T-helper 2 cell treated with Interferon-gamma antibody and Interleukin-4, amounts not matched to agents 5 μg/mL and 100 μg/mL, for 36 hours (primary cell): ENCODE results near the gene NIN.

Experiments
- DNase-seq: peaks from one replicate; pipeline ENCODE4 v3.0.0; 2021; ENCODE audit warnings: low spot score
- H3K27ac Mint-ChIP-seq: one replicate; pipeline ENCODE4 v1.8.0; 2021; ENCODE audit warnings: mild to moderate bottlenecking, mixed read lengths
- H3K27me3 Mint-ChIP-seq: one replicate; pipeline ENCODE4 v1.8.0; 2021; ENCODE audit warnings: low read depth, mixed read lengths
- H3K36me3 Mint-ChIP-seq: one replicate; pipeline ENCODE4 v1.8.0; 2021; ENCODE audit warnings: low read depth, mixed read lengths
- H3K4me1 Mint-ChIP-seq: one replicate; pipeline ENCODE4 v1.8.0; 2021; ENCODE audit warnings: low read depth, mixed read lengths
- H3K4me3 Mint-ChIP-seq: one replicate; pipeline ENCODE4 v1.8.0; 2022; ENCODE audit warnings: mild to moderate bottlenecking, moderate library complexity, mixed read lengths
- H3K9me3 Mint-ChIP-seq: one replicate; pipeline ENCODE4 v1.8.0; 2021; ENCODE audit warnings: mixed read lengths

Gene NIN

DNA sequence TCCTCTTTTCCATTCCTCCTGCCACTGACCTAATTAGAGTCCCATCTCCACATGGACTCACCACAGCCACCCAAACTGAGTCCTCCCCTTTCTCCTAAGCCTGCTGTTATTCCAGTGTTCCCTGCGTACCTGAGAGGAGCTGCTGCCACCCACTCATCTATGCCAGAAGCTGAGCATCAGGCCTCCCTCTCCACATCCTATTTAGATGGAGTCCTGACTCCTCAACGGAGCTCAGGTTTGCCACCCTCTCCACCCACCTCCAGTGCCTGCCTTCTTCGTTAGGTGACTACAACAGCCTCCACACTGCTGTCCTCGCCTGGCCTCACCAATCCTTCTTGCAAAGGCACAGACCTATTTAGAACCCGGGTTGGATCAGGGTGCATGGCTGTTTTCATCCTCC lies 25.7 kb upstream of the NIN start:
- Mint-ChIP-seq H3K36me3 (no peaks in the 10 kb centered on the region), H3K4me1 (peaks cover 16% of the 10 kb centered on the region), H3K27ac (no peak overlapping the region), H3K4me3 (no peak overlapping the region), H3K9me3 (no peaks in the 10 kb centered on the region), H3K27me3 (peaks cover 5% of the 10 kb centered on the region)
- DNase-seq: no peak

GRCh38 chr14:50855558-50855957 lies 24.6 kb upstream of the NIN start:
- Mint-ChIP-seq H3K4me3 (no peak overlapping the region), H3K27me3 (peaks cover 2% of the 10 kb centered on the region), H3K4me1 (peaks cover 16% of the 10 kb centered on the region), H3K27ac (no peak overlapping the region), H3K36me3 (no peaks in the 10 kb centered on the region), H3K9me3 (no peaks in the 10 kb centered on the region)
- DNase-seq: no peak

- H3K4me1 Mint-ChIP-seq: peaks cover 9% of the 10 kb centered on the region
- no peak overlapping the region for H3K4me3 Mint-ChIP-seq
- no peaks in the 10 kb centered on the region for H3K36me3 Mint-ChIP-seq
- no peaks in the 10 kb centered on the region for H3K9me3 Mint-ChIP-seq
- DNase-seq: no peak
- H3K27me3 Mint-ChIP-seq: peaks cover 2% of the 10 kb centered on the region
- no peak overlapping the region for H3K27ac Mint-ChIP-seq
These were observed 23.6 kb upstream of the NIN start for GRCh38 chr14:50854521-50854920.

DNA sequence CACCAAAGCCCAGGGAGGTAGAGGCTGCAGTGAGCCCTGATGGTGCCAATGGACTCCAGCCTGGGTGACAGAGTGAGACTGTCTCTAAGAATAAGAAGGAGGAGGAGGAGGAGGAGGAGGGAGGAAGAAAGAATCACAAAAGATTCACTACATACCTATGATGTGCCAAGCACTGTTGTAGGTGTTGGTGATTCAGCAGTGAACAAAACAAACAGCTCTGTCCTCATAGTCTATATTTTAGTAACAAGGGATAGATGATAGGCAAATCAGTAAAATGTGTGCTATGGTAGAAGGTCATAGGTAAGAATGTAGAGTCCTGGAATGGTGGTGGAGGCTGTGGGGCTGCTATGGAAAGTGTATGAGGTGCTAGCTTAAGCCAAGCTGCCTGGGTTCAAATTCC lies 22.9 kb upstream of the NIN start:
- H3K36me3 Mint-ChIP-seq: no peaks in the 10 kb centered on the region
- H3K9me3 Mint-ChIP-seq: no peaks in the 10 kb centered on the region
- no peak for DNase-seq
- H3K27me3 Mint-ChIP-seq: peaks cover 3% of the 10 kb centered on the region
- peaks cover 4% of the 10 kb centered on the region for H3K4me1 Mint-ChIP-seq
- no peak overlapping the region for H3K27ac Mint-ChIP-seq
- no peak overlapping the region for H3K4me3 Mint-ChIP-seq

DNA sequence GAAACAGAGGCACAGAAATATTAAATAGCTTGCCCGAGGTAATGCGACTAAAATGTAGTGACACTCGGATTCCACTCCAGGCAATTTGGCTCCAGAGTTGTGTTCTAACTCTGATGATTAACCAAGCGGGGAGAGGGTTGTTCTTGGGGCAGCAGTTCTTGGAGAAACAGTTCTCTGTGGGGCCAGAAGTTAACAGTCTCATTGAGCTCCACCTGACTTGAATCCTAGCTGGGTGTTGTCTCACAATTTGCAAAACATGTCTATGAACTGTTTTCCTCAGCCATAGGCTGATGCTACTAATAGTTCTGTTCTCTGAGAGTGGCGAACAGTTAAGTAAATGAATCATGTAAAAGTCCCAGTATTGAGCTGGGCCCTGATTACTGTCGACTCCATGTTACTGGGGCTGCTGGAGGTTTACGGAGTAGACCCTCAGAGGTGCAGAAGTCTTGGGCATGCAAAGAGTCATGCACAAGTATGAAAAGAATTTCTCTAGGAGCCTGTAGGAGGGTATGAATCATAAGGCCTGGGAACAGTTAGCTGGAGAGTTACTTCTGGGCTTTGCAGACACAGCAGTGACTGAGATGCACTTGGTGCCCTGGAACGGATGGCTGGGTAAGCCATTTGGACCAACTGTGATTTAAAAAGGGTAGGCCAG lies 15.4 kb upstream of the NIN start:
- peaks cover 14% of the 10 kb centered on the region for H3K27me3 Mint-ChIP-seq

DNA sequence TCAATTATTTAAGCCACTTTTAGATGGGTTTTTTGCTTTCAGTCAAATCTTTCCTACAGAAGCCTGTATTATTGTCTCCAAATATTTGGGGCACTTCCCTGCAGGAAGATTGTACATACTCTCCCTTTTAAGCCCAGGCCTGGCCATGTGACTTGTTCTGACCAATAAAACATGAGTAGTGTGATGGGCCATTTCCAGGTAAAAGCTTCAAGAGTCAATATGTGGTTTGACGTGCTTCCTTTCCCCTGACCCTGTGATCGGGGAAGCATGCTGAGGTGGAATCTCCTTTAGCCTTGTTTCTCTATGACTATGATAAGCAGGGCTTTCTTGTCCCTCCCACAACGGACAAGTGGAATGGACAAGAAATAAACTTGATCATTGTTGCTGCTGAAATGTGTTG lies 14.2 kb upstream of the NIN start:
- H3K27me3 Mint-ChIP-seq: peaks cover 14% of the 10 kb centered on the region
- no peak for DNase-seq
- no peak overlapping the region for H3K27ac Mint-ChIP-seq
- H3K4me1 Mint-ChIP-seq: peaks cover 5% of the 10 kb centered on the region
- no peaks in the 10 kb centered on the region for H3K36me3 Mint-ChIP-seq
- no peak overlapping the region for H3K4me3 Mint-ChIP-seq
- no peaks in the 10 kb centered on the region for H3K9me3 Mint-ChIP-seq

More for the DNA sequence above, 15.4 kb upstream of the NIN start:
- Mint-ChIP-seq H3K4me1 (peaks cover 5% of the 10 kb centered on the region), H3K27ac (no peak overlapping the region), H3K36me3 (no peaks in the 10 kb centered on the region), H3K4me3 (no peak overlapping the region), H3K9me3 (no peaks in the 10 kb centered on the region)
- no peak for DNase-seq

GRCh38 chr14:50844391-50844790 lies 13.4 kb upstream of the NIN start:
- Mint-ChIP-seq H3K4me1 (peaks cover 5% of the 10 kb centered on the region), H3K36me3 (no peaks in the 10 kb centered on the region), H3K27ac (no peak overlapping the region), H3K9me3 (no peaks in the 10 kb centered on the region), H3K27me3 (peaks cover 14% of the 10 kb centered on the region), H3K4me3 (no peak overlapping the region)
- DNase-seq: no peak

- H3K27me3 Mint-ChIP-seq: peaks cover 3% of the 10 kb centered on the region
These were observed 8.7 kb upstream of the NIN start for GRCh38 chr14:50839691-50840090.

DNA sequence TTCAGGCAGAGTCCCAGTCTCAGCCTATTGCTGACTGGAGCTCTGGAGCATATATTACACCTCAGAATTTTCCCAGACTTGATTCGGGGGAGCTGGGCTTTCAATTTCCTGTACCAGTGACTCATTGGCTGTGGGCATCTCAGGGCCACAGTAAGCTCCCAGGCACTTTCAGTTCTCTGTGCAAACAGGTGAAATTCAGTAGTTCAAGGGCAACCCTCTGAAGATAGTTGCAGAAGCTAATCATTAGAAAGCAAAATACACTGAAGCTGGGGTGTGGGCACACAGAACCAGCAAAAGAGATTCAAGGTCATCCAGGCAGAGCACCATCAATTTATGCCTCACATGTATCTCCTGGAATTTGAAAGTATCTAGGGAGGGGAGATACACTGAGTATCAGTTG lies 8.1 kb upstream of the NIN start:
- peaks cover 3% of the 10 kb centered on the region for H3K27me3 Mint-ChIP-seq
- H3K27ac Mint-ChIP-seq: no peak overlapping the region
- H3K9me3 Mint-ChIP-seq: no peaks in the 10 kb centered on the region
- no peak overlapping the region for H3K4me3 Mint-ChIP-seq
- no peak for DNase-seq
- H3K36me3 Mint-ChIP-seq: no peaks in the 10 kb centered on the region
- H3K4me1 Mint-ChIP-seq: peaks cover 18% of the 10 kb centered on the region

More at GRCh38 chr14:50839691-50840090, 8.7 kb upstream of the NIN start:
- Mint-ChIP-seq H3K9me3 (no peaks in the 10 kb centered on the region), H3K4me3 (no peak overlapping the region), H3K4me1 (peaks cover 15% of the 10 kb centered on the region), H3K27ac (no peak overlapping the region), H3K36me3 (no peaks in the 10 kb centered on the region)
- DNase-seq: no peak

DNA sequence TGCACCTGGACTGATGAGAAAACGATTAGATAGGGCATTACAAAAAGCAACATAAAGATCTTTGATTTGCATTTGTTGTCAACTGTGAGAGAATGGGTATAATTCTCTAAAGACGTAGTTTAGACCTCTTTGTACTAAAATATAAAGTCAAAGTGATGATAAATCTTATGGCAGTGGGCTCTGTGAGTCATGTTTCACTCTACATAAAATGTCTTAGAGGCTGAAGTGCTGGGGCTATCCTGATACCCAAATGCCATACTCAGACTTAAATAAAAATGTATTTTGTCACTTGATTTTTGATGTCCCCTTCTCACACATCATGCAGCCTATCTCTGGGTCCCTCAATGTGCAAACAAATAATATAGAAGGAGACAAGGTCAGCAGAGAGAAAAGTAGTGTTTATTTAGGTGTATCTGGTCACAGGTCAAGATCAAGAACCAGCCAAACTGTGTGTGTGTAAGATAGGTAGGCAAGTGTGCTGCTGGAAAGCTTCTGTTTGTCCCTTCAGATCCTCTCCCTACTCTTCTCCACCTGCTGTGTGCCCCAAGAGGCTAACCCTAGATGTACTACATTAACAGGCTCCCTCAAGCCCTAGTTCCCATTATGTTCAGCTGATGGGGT lies 7.0 kb upstream of the NIN start:
- Mint-ChIP-seq H3K36me3 (no peaks in the 10 kb centered on the region), H3K9me3 (no peaks in the 10 kb centered on the region), H3K4me3 (no peak overlapping the region), H3K27ac (no peak overlapping the region), H3K27me3 (peaks cover 1% of the 10 kb centered on the region), H3K4me1 (peaks cover 18% of the 10 kb centered on the region)
- no peak for DNase-seq

GRCh38 chr14:50837271-50837670 lies 6.3 kb upstream of the NIN start:
- H3K9me3 Mint-ChIP-seq: no peaks in the 10 kb centered on the region
- H3K27me3 Mint-ChIP-seq: peaks cover 4% of the 10 kb centered on the region
- H3K27ac Mint-ChIP-seq: no peak overlapping the region
- peaks cover 18% of the 10 kb centered on the region for H3K4me1 Mint-ChIP-seq
- no peak for DNase-seq
- no peak overlapping the region for H3K4me3 Mint-ChIP-seq
- H3K36me3 Mint-ChIP-seq: no peaks in the 10 kb centered on the region

- H3K4me3 Mint-ChIP-seq: no peak overlapping the region
- DNase-seq: no peak
- H3K36me3 Mint-ChIP-seq: no peaks in the 10 kb centered on the region
- peaks cover 25% of the 10 kb centered on the region for H3K4me1 Mint-ChIP-seq
- peaks cover 9% of the 10 kb centered on the region for H3K27me3 Mint-ChIP-seq
- H3K9me3 Mint-ChIP-seq: no peaks in the 10 kb centered on the region
- H3K27ac Mint-ChIP-seq: no peak overlapping the region
These were observed 5.6 kb upstream of the NIN start for GRCh38 chr14:50836515-50836914.

- H3K4me1 Mint-ChIP-seq: peaks cover 25% of the 10 kb centered on the region
- DNase-seq: no peak
- peak overlapping the region; percentile 46 for H3K27ac Mint-ChIP-seq
- H3K27me3 Mint-ChIP-seq: peaks cover 9% of the 10 kb centered on the region
- no peaks in the 10 kb centered on the region for H3K36me3 Mint-ChIP-seq
- peak overlapping the region; percentile 9 for H3K4me3 Mint-ChIP-seq
- no peaks in the 10 kb centered on the region for H3K9me3 Mint-ChIP-seq
These were observed 4.3 kb upstream of the NIN start for GRCh38 chr14:50835280-50835679.

DNA sequence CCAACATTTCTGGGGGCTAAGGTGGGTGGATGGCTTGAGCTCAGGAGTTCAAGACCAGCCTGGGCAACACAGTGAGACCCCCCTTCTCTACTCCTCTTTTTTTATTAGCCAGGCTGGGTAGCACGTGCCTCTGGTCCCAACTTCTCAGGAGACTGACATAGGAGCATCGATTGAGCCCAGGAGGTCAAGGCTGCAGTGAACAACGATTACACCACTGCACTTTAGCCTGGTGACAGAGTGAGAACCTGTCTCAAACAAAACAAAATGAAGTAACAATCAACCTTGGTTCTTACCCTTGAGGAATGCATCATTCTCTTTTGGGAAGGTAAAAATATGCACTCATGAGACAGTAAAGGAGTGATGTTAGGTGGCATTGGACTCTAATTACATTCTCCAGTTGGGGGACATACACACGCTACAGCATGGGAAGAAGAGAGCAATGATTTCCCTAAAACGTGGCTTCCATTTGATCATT lies 3.9 kb upstream of the NIN start:
- Mint-ChIP-seq H3K27ac (no peak overlapping the region), H3K27me3 (peaks cover 9% of the 10 kb centered on the region), H3K4me1 (peaks cover 27% of the 10 kb centered on the region), H3K36me3 (peaks cover 1% of the 10 kb centered on the region), H3K9me3 (no peaks in the 10 kb centered on the region), H3K4me3 (peak overlapping the region; percentile 9)
- no peak for DNase-seq
